NK-92 (cell line): ENCODE results near the gene NMNAT2.
"Not testable (repeated sequence)": the region's sequence is repeated elsewhere in the genome, so short reads cannot be mapped to it uniquely, and the experiment has no call there.

Experiments
- DNase-seq: peaks from one replicate; lab custom pipeline; 2025; ENCODE audit not compliant: unreplicated experiment; lab: John Stamatoyannopoulos, UW

Gene NMNAT2

GRCh38 chr1:183419399-183419798 is 1.2 kb upstream of the NMNAT2 start:
- DNase-seq = no peak

GRCh38 chr1:183418696-183419095 is 516 bp upstream of the NMNAT2 start:
- DNase-seq = no peak

GRCh38 chr1:183416850-183417771 is 1.1 kb downstream of the NMNAT2 start:
- DNase-seq = no peak

GRCh38 chr1:183414365-183414764 is 3.8 kb downstream of the NMNAT2 start:
- DNase-seq = no peak

- no peak for DNase-seq
Observed at GRCh38 chr1:183411091-183411490, 7.1 kb downstream of the NMNAT2 start.

- no peak for DNase-seq
Observed at GRCh38 chr1:183407961-183408360, 10.2 kb downstream of the NMNAT2 start.

- DNase-seq = no peak
Observed at GRCh38 chr1:183407474-183407873, 10.7 kb downstream of the NMNAT2 start.

GRCh38 chr1:183404476-183404875 is 13.7 kb downstream of the NMNAT2 start:
- no peak for DNase-seq

- no peak for DNase-seq
Observed at GRCh38 chr1:183403498-183403897, 14.7 kb downstream of the NMNAT2 start.

- DNase-seq = not testable (repeated sequence)
Observed at GRCh38 chr1:183401565-183401964, 16.6 kb downstream of the NMNAT2 start.

GRCh38 chr1:183394435-183394834 is 23.7 kb downstream of the NMNAT2 start:
- no peak for DNase-seq

- no peak for DNase-seq
Observed at GRCh38 chr1:183391863-183392262, 26.3 kb downstream of the NMNAT2 start.

GRCh38 chr1:183390561-183390960 is 27.6 kb downstream of the NMNAT2 start:
- DNase-seq = no peak

GRCh38 chr1:183388735-183389134 is 29.4 kb downstream of the NMNAT2 start:
- DNase-seq = no peak

- no peak for DNase-seq
Observed at GRCh38 chr1:183385340-183386144, 32.6 kb downstream of the NMNAT2 start.

GRCh38 chr1:183379951-183380350 is 38.2 kb downstream of the NMNAT2 start:
- no peak for DNase-seq

- DNase-seq = no peak
Observed at GRCh38 chr1:183375381-183375780, 42.8 kb downstream of the NMNAT2 start.

GRCh38 chr1:183374825-183375224 is 43.4 kb downstream of the NMNAT2 start:
- DNase-seq = no peak

- DNase-seq = no peak
Observed at GRCh38 chr1:183372586-183373230, 45.5 kb downstream of the NMNAT2 start.

- no peak for DNase-seq
Observed at GRCh38 chr1:183370399-183371058, 47.7 kb downstream of the NMNAT2 start.
